Epidermal melanocyte (primary cell): Measurements from ENCODE around the gene HAAO.

Experiments
- DNase-seq: peaks from one replicate; pipeline ENCODE4 v3.0.0; 2011; ENCODE audit warnings: low spot score; ENCODE audit not compliant: insufficient read length

Gene HAAO

GRCh38 chr2:42813763-42814162, 21.4 kb upstream of the HAAO start:
- DNase-seq: no peak

DNA sequence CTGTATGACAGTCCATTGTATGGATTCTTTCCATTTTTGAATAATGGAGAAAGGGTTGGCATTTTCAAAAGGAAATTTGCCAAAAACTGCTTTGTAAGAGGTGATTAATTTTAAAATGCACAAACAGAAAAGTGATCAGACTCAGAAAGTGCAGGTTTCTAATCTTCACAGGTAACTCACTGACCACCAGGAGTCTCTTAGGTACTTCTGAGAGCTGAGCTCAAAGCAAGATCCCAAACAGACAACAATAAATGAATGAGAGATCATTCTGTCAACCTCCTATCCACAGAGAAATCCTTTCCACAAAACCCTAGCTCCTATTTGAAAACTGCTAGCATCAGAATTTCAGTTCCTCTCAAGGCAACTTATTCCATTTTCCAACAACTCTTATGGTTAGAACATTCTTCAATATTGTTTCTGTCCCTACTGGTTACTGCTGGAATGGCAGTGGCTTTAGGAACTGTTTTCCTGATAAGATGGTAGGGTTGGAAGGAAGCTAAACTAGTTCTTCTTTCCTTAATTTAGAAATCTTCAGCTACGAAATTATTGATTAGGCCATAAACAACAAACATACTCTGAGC, 20.6 kb upstream of the HAAO start:
- DNase-seq: no peak

DNA sequence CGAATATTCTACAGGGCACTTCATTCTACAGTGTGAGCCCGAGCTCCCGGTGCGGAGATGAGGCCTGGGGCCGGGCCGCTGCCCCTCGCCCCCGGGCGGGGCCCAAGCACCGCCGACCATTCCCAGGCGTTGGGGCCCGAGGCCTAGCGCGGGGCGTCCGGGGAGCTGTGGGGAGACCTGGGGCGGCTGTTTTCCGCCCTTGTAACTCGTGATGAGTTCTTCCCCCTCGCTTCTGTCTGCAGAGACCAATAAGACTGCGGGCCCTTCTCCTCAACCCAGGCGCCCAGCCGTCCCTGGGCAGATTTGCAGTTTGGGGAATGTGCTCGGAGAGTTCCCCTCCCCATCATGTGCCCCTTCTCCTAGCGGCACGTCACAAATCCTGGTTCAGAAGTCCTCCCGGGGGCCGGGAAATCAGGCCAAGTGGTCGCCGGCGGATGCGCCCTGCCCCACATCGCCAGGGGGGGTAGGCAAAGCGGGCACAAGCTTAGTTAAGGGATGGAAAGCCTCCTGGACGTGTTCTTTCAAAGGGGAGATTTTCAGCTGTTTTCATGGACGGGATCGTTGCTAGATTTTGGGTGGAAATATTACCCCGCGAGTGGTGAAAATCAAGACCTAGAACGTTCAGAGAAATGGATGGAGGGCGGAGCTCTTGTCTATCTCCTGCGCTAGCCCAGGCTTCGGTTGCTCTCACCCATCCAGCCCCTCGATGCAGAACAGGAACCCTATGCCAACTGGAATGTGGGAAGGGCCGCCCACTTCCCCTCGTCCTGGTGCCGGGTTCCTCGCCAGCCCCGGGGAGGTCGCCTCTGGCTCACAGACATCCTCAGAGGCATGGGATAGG, 18.8 kb upstream of the HAAO start:
- DNase-seq: no peak

DNA sequence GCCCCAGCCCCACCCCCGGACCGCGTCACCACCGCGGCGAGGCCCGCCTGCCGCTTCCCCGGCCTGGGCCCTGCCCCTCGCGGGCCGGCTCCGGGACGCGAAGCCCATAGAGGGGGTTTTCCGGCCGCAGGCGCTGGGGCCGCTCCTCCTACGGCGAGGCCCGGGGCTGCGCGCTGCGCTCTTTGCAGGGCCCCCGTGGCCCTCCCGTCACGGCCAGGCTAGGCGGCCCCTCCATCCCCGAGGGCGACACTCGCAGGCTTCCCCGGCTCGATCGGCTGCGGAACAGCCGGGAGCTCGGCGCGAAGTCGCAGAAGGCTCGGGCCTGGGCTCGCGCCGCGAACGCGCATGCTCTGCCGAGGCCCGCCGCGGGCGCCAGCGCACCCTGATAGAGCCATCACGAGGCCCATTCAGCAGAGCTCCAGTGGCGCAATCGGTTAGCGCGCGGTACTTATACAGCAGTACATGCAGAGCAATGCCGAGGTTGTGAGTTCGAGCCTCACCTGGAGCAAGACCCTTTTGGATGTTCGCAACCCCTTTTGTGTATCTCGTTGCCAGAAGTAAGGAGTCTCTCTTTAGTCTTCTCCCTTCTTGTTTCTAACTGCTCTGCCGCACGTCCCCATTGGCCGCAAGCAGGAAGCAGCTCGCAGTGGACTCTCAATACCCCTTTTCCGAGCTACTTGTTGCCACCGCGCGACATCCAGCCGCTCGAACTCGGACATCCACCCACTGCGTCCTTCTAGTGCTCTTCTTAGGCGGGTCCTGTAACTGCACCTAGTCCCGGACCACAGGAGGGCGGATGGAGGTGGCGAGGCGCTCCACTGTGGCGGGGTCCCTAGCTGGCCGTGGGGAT, 18.0 kb upstream of the HAAO start:
- peak; percentile 83 for DNase-seq

DNA sequence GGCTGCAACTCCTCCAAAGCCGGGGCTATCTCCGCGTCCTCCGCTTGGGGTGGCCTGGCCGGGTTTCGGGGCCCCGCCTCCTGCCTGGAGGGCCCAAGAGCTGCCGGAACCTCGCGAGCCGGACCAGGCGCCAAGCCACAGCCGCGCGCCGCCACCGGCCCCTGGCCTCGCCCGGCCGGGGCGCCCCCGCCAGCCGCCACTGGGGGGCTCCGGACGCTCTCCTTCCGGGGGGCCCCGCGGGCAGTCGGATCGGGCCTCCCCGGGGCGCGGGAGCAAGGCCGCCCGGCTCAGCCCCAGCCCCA, 17.4 kb upstream of the HAAO start:
- no peak for DNase-seq

DNA sequence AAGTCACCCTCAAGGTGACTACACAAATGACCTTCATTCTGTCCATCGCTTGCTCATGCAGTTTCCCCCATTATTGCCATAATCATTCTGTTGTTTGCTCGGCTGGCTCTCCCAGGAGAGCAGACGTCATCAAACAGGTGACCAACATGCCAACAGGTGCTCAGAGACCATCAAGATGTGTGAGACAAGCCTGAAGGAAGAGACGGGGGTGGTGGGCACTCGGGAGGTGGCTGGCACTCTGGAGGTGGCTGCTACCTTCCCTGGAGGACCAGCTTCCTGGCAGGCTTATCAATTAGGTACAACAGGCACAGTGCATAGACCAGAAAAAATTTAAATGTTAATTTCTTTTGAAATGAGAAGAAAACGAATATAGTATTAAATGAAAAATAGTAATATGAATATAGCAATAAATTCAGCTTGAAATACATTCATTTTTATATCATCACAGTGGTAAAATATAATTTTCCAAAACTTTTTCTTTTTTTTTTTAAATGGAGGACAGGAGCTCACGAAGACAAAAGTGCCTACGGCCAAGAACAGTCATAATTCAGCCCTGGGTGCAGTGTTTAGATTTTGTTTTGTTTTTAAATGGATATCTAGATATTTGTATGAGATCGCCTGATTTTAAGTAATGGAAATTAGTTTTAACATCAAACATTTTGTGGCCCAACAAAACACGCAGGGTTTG, 16.9 kb upstream of the HAAO start:
- no peak for DNase-seq

GRCh38 chr2:42808301-42808700, 15.9 kb upstream of the HAAO start:
- no peak for DNase-seq

DNA sequence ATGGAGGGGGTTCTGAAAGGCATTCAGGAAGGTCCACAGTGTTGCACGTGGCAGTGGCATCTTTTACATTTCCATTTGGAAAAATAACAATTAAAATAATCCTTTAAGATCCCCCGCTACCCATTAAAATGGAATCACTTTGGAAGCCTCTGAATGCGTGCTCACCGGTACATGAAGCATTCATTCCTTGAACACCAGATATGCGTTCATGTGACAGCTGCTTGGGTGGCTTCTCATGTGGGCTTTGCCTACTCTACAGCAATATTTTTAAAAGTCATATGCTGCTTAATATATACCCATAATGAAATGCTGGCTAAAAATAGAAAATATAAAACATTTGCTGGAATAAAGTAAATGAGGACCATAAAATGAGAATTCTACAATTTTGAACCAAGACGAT, 14.4 kb upstream of the HAAO start:
- DNase-seq: no peak

DNA sequence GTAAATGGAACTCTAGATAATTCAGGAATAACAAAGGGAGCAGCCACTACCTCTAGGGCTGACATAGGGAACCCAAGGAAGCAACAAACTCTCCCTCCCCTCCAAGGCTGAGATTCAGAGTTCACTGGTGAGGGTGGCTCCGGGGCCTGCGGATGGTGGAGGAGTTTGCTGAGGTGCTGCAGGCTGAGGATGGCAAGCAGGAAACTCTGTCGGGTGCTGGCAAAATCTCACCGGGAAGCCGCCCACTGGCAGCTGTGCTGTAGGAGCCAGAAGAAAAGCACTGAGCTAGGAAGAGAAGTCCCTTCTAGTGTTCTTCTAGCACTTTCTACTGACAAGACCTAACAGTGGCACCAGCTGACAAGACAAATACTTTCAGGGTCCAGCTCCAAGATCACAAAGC, 12.5 kb upstream of the HAAO start:
- DNase-seq: no peak

DNA sequence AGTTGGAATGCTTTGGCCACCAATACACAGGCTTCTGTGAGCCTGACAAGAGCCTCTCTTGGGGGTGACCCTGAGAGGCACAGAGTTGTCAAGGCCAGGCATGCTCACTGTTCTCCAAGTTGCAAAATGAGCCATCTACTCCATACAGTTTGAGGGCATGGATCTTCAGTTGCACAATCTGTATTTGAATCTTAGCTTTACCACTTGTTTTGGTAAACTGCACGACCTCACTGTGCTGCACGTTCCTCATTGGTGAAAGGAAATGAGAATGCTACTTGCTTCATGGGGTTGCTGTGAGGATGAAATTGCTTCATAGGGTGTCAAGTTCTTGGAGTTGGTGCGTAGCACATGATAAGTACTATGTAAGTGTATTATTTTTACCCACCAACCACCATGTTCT, 12.0 kb upstream of the HAAO start:
- DNase-seq: no peak

GRCh38 chr2:42802150-42802549, 9.8 kb upstream of the HAAO start:
- no peak for DNase-seq

DNA sequence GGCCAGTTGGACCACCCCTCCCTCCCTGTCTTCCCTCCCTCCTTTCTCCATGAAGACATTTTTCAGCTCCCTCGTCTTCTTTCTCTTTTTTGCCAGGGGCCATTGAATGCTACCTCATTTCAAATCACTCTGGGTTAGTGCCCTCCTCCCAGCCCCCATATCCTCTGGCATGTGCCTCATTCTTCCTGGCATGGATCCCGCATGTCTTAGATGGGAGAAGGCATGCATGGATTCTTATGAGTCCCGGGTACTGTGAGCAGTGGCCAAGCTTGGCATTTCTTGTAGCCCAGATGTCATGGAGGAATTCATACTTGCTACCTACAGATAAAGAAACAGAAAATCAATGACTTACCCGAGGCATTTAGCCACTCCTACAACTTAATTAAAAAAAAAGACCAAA, 9.0 kb upstream of the HAAO start:
- peak; percentile 66 for DNase-seq

DNA sequence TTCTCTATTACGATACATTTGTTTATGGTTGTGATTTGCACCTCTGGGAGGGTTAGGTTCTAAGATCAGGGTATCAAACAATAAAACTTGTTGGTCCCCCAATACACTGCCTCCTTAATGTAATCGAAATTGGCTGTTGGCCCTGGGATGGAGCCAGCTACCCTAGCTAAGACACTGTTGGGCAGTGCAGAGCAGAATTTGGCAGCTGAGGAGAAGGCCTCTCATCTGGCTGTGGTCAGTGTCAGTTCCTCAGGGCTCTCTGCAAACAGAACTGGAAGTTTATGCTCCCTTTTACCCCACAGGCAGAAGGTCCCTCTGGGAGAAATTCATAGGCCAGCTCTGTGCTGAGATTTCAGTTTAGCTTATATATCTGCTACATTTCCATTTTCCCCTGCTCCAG, 8.6 kb upstream of the HAAO start:
- DNase-seq: peak; percentile 40

DNA sequence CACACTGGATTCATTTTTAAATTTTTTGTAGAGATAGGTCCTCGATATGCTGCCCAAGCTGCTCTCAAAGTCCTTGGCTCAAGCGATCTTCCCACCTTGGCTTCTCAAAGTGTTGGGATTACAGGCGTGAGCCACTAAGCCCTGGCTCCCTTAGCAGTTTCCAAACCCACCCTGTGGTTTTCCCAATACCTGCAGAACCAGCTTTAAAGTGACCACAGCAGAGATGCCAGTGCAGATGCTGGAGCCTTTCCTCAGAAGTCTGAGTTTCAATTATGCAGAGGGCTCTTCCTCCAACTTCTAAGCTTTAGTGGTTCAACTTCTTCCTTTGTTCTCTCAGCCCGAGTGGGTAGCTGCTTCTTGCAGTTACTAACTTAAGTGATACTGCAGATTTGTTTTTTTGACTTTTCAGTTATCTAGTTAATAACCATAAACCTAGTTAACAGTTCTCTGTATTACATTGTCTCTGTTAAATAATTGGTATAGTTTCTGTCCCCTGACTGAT, 8.1 kb upstream of the HAAO start:
- DNase-seq: no peak

GRCh38 chr2:42799881-42800280, 7.5 kb upstream of the HAAO start:
- no peak for DNase-seq

GRCh38 chr2:42797281-42797680, 4.9 kb upstream of the HAAO start:
- DNase-seq: no peak

DNA sequence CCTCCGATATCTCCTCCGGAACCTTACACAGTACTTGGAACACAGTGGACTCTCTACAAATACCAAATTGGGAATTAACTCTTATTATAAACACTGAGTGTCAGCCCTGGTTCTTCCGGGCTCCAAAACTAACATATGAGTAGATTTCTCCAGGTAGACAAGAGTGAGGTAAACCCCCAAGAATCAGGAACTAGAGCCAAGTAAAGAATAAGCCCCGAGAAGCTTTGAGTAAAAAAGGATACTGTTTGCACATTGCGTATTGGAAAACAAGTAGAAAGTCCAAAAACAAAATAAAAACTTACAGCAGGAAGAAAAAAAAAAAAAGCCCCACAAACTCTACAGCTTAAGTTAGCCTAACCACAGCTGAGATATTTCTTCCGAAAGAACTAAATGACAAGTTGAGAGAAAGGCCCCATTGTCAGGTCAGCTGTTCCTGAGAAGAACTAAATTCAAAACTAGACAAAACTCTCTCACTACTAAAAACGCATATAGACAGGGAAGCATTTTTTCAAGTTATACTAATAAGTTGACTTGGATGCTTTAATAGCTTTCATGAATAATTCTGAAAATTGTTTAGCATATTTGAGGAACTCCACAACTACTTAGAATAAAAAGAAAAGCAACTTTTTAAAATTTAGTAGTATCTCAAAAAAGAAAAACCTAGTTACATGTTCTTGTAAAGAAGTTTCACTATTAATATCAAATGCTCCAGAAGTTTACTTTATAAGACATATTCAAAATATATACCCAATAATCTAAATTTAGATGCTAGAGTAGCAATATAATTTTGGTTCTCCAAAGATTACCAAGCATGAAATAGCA, 4.3 kb upstream of the HAAO start:
- peak; percentile 79 for DNase-seq

DNA sequence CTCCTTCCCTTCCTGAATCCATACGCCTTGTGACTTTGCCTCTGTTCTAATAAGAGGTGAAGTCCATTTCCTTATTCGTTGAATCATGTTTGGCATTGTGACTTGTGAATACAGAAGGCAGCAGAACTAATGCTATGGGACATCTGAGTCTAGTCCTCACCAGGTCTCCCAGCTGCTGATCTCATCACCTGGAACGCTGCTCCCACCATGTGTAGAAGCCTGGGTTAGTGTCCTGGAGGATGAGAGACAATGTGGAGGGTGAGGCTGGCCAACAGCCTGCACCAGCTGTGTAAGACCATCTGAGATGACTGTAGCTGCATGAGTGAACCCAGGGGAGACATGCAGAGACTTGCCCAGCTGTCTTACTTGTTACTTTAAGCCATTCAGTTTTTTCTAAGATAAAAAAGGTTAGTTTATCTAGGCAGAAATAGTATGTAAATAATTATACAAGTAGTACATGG, 3.5 kb upstream of the HAAO start:
- no peak for DNase-seq

DNA sequence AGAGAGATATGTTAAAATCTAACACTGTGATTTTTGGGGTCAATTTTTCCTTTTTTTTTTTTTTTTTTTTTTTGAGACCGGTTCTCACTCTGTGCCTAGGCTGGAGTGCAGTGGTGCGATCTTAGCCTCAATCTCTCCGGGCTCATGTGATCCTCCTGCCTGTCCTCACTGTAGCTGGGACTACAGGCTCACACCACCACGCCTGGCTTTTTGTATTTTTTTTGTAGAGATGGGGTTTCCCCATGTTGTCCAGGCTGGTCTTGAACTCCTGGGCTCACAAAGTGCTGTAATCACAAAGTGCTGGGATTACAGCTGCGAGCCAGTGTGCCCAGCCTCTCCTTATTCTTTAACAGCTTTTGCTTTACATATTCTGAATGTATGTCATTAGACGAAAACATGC, 2.9 kb upstream of the HAAO start:
- DNase-seq: no peak

- no peak for DNase-seq
These were observed 2.1 kb upstream of the HAAO start for GRCh38 chr2:42794271-42795046.
